Loucy (cell line): ENCODE results near the gene MAJIN.

Source experiments
- EZH2phosphoT487 ChIP-seq: fragments of 200-600 bp; IDR thresholded peaks from 2 replicates; pipeline ENCODE4 v1.6.1; 2018; ENCODE audit warnings: antibody characterized with exemption, mild to moderate bottlenecking, moderate library complexity, borderline replicate concordance
- TF ChIP-seq, protein P1 (sequence below): fragments of 200-600 bp; sonication (generic); conservative IDR thresholded peaks from 2 replicates; pipeline ENCODE4 v1.5.1; 2014; ENCODE audit warnings: mild to moderate bottlenecking, antibody characterized with exemption, low read length

DNA sequence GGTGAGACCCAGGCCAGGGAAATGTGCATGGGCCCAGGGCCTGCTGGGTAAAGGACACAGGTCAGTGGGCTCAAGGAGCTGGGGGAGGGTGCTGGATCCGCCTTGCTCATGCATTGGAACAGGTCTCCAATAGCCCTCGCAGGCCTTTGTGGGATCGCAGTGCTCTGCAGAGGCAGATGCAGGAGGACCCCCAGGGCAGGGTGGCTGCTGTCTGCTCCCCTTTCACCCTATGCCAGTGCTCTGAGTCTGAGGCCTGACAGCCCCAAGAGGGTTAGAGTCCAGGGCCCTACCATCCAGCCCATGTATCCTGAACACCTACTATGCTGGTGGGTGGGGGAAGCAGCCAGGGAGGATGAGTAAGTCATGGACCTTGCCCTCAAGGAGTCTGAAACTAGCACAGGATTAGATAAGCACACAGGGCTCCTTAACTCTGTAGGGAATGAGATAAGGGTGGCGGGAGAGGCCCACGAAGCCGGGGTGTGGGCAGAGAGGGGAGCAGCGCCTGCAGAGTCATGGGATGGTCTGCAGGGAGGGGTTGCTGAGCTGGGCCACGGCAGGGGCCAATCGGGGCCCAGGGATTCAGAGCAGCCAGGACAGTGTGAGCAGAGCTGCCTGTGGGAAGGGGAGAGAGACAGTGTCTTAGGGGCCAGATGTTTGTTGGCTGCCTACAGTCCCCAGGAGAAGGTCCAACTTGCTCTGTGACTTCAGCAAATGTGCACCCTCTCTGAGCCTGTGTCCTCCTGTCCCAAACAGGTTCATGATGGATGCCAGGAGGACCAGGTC lies 83.0 kb downstream of the MAJIN start:
- TF ChIP-seq, protein P1, sequence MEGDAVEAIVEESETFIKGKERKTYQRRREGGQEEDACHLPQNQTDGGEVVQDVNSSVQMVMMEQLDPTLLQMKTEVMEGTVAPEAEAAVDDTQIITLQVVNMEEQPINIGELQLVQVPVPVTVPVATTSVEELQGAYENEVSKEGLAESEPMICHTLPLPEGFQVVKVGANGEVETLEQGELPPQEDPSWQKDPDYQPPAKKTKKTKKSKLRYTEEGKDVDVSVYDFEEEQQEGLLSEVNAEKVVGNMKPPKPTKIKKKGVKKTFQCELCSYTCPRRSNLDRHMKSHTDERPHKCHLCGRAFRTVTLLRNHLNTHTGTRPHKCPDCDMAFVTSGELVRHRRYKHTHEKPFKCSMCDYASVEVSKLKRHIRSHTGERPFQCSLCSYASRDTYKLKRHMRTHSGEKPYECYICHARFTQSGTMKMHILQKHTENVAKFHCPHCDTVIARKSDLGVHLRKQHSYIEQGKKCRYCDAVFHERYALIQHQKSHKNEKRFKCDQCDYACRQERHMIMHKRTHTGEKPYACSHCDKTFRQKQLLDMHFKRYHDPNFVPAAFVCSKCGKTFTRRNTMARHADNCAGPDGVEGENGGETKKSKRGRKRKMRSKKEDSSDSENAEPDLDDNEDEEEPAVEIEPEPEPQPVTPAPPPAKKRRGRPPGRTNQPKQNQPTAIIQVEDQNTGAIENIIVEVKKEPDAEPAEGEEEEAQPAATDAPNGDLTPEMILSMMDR, result no peak
- TF ChIP-seq EZH2phosphoT487, result no peak
